ENCODE data around the gene CSNK1E.
A peak's percentile ranks its signal among the peaks of the same experiment; 100 is the strongest.

The CSNK1E gene

GRCh38 chr22:38271927-38272372 lies 45.3 kb downstream of the CSNK1E start:
- peak; percentile 54 for DNase-seq

- no peak for DNase-seq
Measured at GRCh38 chr22:38271101-38271500, 46.1 kb downstream of the CSNK1E start.

- no peak for DNase-seq
Measured at GRCh38 chr22:38270091-38270992, 46.9 kb downstream of the CSNK1E start.

- DNase-seq: no peak
Measured at GRCh38 chr22:38269466-38269865, 47.8 kb downstream of the CSNK1E start.

- no peak for DNase-seq
Measured at GRCh38 chr22:38267086-38267485, 50.1 kb downstream of the CSNK1E start.

- DNase-seq: no peak
Measured at GRCh38 chr22:38266120-38266519, 51.1 kb downstream of the CSNK1E start.

- no peak for DNase-seq
Measured at GRCh38 chr22:38264322-38264843, 52.9 kb downstream of the CSNK1E start.

- no peak for DNase-seq
Measured at GRCh38 chr22:38262051-38262795, 55.0 kb downstream of the CSNK1E start.

GRCh38 chr22:38260761-38261681 lies 56.2 kb downstream of the CSNK1E start:
- peak; percentile 68 for DNase-seq

GRCh38 chr22:38259370-38259769 lies 57.9 kb downstream of the CSNK1E start:
- no peak for DNase-seq

- DNase-seq: no peak
Measured at GRCh38 chr22:38258895-38259294, 58.3 kb downstream of the CSNK1E start.

- peak; percentile 72 for DNase-seq
Measured at GRCh38 chr22:38257650-38258250, 59.5 kb downstream of the CSNK1E start.

- no peak for DNase-seq
Measured at GRCh38 chr22:38257181-38257580, 60.1 kb downstream of the CSNK1E start.

GRCh38 chr22:38255697-38256096 lies 61.5 kb downstream of the CSNK1E start:
- no peak for DNase-seq

- no peak for DNase-seq
Measured at GRCh38 chr22:38251341-38251692, 65.9 kb downstream of the CSNK1E start.

GRCh38 chr22:38250643-38251340 lies 66.4 kb downstream of the CSNK1E start:
- DNase-seq: no peak

- DNase-seq: no peak
Measured at GRCh38 chr22:38249803-38250642, 67.2 kb downstream of the CSNK1E start.

GRCh38 chr22:38249301-38249700 lies 67.9 kb downstream of the CSNK1E start:
- DNase-seq: no peak

GRCh38 chr22:38248280-38248679 lies 69.0 kb downstream of the CSNK1E start:
- DNase-seq: no peak

- no peak for DNase-seq
Measured at GRCh38 chr22:38247713-38248112, 69.5 kb downstream of the CSNK1E start.

GRCh38 chr22:38246692-38247091 lies 70.5 kb downstream of the CSNK1E start:
- no peak for DNase-seq
